HCT116 (cell line): ENCODE results near the gene CAPN5. TPM values are rescaled to one million over a fixed set of nuclear protein-coding genes. Genes with fewer than 3 reads are reported as not detected.

Experiments used
- ATAC-seq: fragments of 200-7000 bp; cut with Tn5 transposase; 2 replicates; pipeline ENCODE4 v1.9.1; 2020; ENCODE audit warnings: mild to moderate bottlenecking, moderate library complexity
- BruUV-seq: library from RNA; stranded (reverse); fragments of 400-500 nt; replicated peaks from 2 replicates; lab custom pipeline; 2021; lab: Mats Ljungman, UMichigan
- CTCF ChIA-PET: fragments of 300-600 bp; sonication (Branson Sonifier 250); formaldehyde crosslinking; loops from one replicate; lab custom pipeline; 2021; ENCODE audit warnings: antibody characterized with exemption; lab: Charles Lee
- POLR2A ChIA-PET: fragments of 300-600, 350-600 bp; sonication (Branson Sonifier 250); formaldehyde crosslinking; loops from one replicate; lab custom pipeline; 2021; ENCODE audit warnings: antibody characterized with exemption; lab: Charles Lee
- RAD21 ChIA-PET, 2 experiments: fragments of 300-600 bp; sonication (Branson Sonifier 250); formaldehyde crosslinking; loops; one replicate each; lab custom pipeline; 2023; ENCODE audit warnings: low total read pairs in 2 of 2; ENCODE audit not compliant: uncharacterized antibody in 2 of 2, unreplicated experiment in 2 of 2, low non-redundant PET in 1 of 2; lab: Charles Lee
- DNase-seq: peaks from one replicate; pipeline ENCODE4 v3.0.0-alpha.2; 2010; ENCODE audit warnings: low read depth, low spot score
- H2AFZ ChIP-seq: fragments of 200-600 bp; shearing (Covaris generic), sonication (generic); 2 replicates; pipeline ENCODE4 v1.6.1; 2017; ENCODE audit warnings: low read depth, mixed run types, mixed read lengths, antibody characterized with exemption, low read length; ENCODE audit not compliant: poor library complexity, severe bottlenecking
- H3K27ac ChIP-seq: 2 replicates; pipeline ENCODE4 v1.5.1; 2012; ENCODE audit warnings: low read depth, low read length
- H3K27me3 ChIP-seq: fragments of 200-600 bp; sonication (generic); 2 replicates; pipeline ENCODE4 v1.6.1; 2016; ENCODE audit warnings: mixed run types, low read length, mixed read lengths; ENCODE audit not compliant: insufficient read depth
- H3K36me3 ChIP-seq, 2 experiments: fragments of 200-500 bp in 1 of 2; fragments of 200-600 bp in 1 of 2; sonication (Bioruptor generic) in 1 of 2; sonication (generic) in 1 of 2; 2 replicates each; pipeline versions ENCODE4 v1.5.1 to v1.6.1; 2014 to 2016; ENCODE audit warnings: low read length in 2 of 2, inconsistent platforms in 1 of 2, mixed read lengths in 1 of 2, mixed run types in 1 of 2; ENCODE audit not compliant: insufficient read depth in 2 of 2, control insufficient read depth in 1 of 2
- H3K4me1 ChIP-seq, 2 experiments: fragments of 200-600 bp in 1 of 2; sonication (generic) in 1 of 2; 2 replicates each; pipeline versions ENCODE4 v1.5.1 to v1.6.1; 2012 to 2017; ENCODE audit warnings: low read length in 2 of 2, inconsistent platforms in 1 of 2, mild to moderate bottlenecking in 1 of 2, mixed read lengths in 1 of 2, mixed run types in 1 of 2, moderate library complexity in 1 of 2; ENCODE audit not compliant: insufficient read depth in 2 of 2, control insufficient read depth in 1 of 2
- H3K4me2 ChIP-seq: fragments of 200-600 bp; sonication (generic); 2 replicates; pipeline ENCODE4 v1.6.1; 2017; ENCODE audit warnings: mixed run types, low read length, mixed read lengths
- H3K4me3 ChIP-seq, 2 experiments: fragments of 200-600 bp in 1 of 2; sonication (generic) in 1 of 2; replicated peaks in 1 of 2; 2 replicates each; pipeline ENCODE4 v1.5.1; 2011 to 2016; ENCODE audit warnings: low read length in 2 of 2, control low read depth in 1 of 2, low read depth in 1 of 2, mild to moderate bottlenecking in 1 of 2, mixed read lengths in 1 of 2, mixed run types in 1 of 2
- H3K79me2 ChIP-seq: fragments of 200-600 bp; sonication (generic); 2 replicates; pipeline ENCODE4 v1.6.1; 2017; ENCODE audit warnings: mild to moderate bottlenecking, mixed run types, low read length, moderate library complexity, mixed read lengths; ENCODE audit not compliant: insufficient read depth
- H3K9ac ChIP-seq: fragments of 200-600 bp; sonication (generic); 2 replicates; pipeline ENCODE4 v1.6.1; 2016; ENCODE audit warnings: low read length, mixed read lengths
- H3K9me2 ChIP-seq: fragments of 200-600 bp; sonication (generic), shearing (Covaris generic); 2 replicates; pipeline ENCODE4 v1.6.1; 2017; ENCODE audit warnings: mixed run types, mild to moderate bottlenecking, moderate library complexity; ENCODE audit not compliant: insufficient read depth
- H3K9me3 ChIP-seq, 2 experiments: fragments of 200-500 bp in 1 of 2; fragments of 200-600 bp in 1 of 2; sonication (Bioruptor generic) in 1 of 2; sonication (generic) in 1 of 2; 2 replicates each; pipeline ENCODE4 v1.6.1; 2014 to 2017; ENCODE audit warnings: low read length in 2 of 2, mixed read lengths in 2 of 2, inconsistent platforms in 1 of 2, low read depth in 1 of 2, mild to moderate bottlenecking in 1 of 2, mixed run types in 1 of 2, moderate library complexity in 1 of 2; ENCODE audit not compliant: control insufficient read depth in 1 of 2, insufficient read depth in 1 of 2
- H4K20me1 ChIP-seq: fragments of 200-600 bp; sonication (generic), shearing (Covaris generic); 2 replicates; pipeline ENCODE4 v1.6.1; 2017; ENCODE audit warnings: mixed run types, mild to moderate bottlenecking, moderate library complexity; ENCODE audit not compliant: insufficient read depth
- ATF3 ChIP-seq: IDR thresholded peaks from 2 replicates; pipeline ENCODE4 v1.6.1; 2012
- CBX3 ChIP-seq: IDR thresholded peaks from 2 replicates; pipeline ENCODE4 v1.6.1; 2012; ENCODE audit warnings: low read depth
- CTCF ChIP-seq, 3 experiments: fragments of 200-600 bp in 1 of 3; sonication (generic) in 1 of 3; IDR thresholded peaks in 2 of 3; conservative IDR thresholded peaks in 1 of 3; 2 replicates each; pipeline ENCODE4 v1.5.1; 2012 to 2017; ENCODE audit warnings: low read depth in 2 of 3, low read length in 2 of 3, antibody characterized with exemption in 1 of 3, borderline replicate concordance in 1 of 3, control low read depth in 1 of 3, mild to moderate bottlenecking in 1 of 3, mixed read lengths in 1 of 3, mixed run types in 1 of 3, moderate library complexity in 1 of 3; ENCODE audit not compliant: insufficient read depth in 1 of 3
- intact Hi-C: fragments of 100-400 bp; cut with micrococcal nuclease; formaldehyde crosslinking; loops from 2 replicates; pipeline ENCODE4 v1.10.0; 2022
- total RNA-seq: library from RNA; stranded (reverse); gene quantifications from one replicate; pipeline ENCODE4 v1.2.1, GENCODE V29; 2021; ENCODE audit not compliant: unreplicated experiment

CAPN5 gene
- total RNA-seq, 1 experiment from 2014 or later = 8.6 TPM

DNA sequence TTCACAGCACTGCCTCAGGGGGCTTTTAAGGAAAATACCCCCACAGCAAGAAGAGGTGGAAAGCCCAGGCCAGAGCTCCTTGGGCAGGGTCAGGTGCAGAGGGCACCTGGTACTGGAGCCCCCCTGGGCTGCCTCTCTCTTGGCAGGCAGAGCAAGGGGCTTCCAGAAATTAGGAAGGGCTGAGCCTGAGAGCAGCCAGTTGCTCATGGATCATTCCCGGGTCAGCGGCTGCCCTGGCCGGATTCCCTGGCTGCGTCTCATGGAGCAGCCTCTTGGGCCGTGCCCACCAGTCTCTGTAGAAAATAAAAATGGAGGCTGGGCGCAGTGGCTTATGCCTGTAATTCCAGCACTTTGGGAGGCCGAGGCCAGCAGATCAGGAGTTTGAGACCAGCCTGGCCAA lies 25.6 kb downstream of the CAPN5 start:
- H3K27me3 ChIP-seq = no peaks in the 10 kb centered on the region
- H3K9me2 ChIP-seq = no peaks in the 10 kb centered on the region
- ATAC-seq (no peak), DNase-seq (no peak)
- H4K20me1 ChIP-seq = no peaks in the 10 kb centered on the region
- H3K4me1 ChIP-seq = peaks cover 2 to 11% of the 10 kb centered on the region in 2 experiments; a peak in 1 of 4 replicates
- no peak overlapping the region for H3K27ac ChIP-seq
- TF ChIP-seq ATF3 (no peak), CBX3 (no peak), CTCF (IDR thresholded peaks at IDR 0.05 in 2 of 3, conservative IDR thresholded peaks at IDR 0.05 in 1 of 3; ENCODE audit: borderline replicate concordance in 1 of 3, insufficient read depth in 1 of 3, low read depth in 2 of 3, low read length in 2 of 3) (no peak)
- no peaks in the 10 kb centered on the region for H3K79me2 ChIP-seq
- H3K4me2 ChIP-seq = no peak overlapping the region
- H2AFZ ChIP-seq = no peak overlapping the region
- ChIA-PET CTCF (interaction anchor here (0.8 to 4.4 kb wide), 8 partner anchors 9 to 368 kb away, joined by 3 to 98 read pairs (median 15); no protein-coding TSS in a partner anchor), POLR2A (interaction anchor here (2.5 kb wide), 1 partner anchor 44 kb away, joined by 23 read pairs; no protein-coding TSS in a partner anchor), RAD21 (interaction anchor here in 1 of 2 experiments (2.5 kb wide), 1 partner anchor 44 kb away, joined by 24 read pairs; no protein-coding TSS in a partner anchor)
- intact Hi-C loops = loop anchor here (5.0 kb wide), 1 partner anchor 285 kb away; no protein-coding TSS in a partner anchor
- H3K9ac ChIP-seq = no peak overlapping the region
- H3K36me3 ChIP-seq = no peaks in the 10 kb centered on the region
- H3K4me3 ChIP-seq = no peak overlapping the region
- no peaks in the 10 kb centered on the region for H3K9me3 ChIP-seq
- BruUV-seq = no TSS peak
